GM12878 (cell line): ENCODE data around the gene BPI. TPM values are rescaled to one million over a fixed set of nuclear protein-coding genes. Genes with fewer than 3 reads are reported as not detected.

Experiments
- ATAC-seq: fragments of 200-7000 bp; cut with Tn5 transposase; 3 replicates; pipeline ENCODE4 v1.9.1; 2020; ENCODE audit warnings: mild to moderate bottlenecking, moderate library complexity
- BruUV-seq: library from RNA; stranded (reverse); fragments of 400-500 nt; replicated peaks from 2 replicates; lab custom pipeline; 2021; lab: Mats Ljungman, UMichigan
- CTCF ChIA-PET: fragments of 300-600 bp; sonication (Branson Sonifier 250); formaldehyde crosslinking; extraction: SDS; loops from one replicate; lab custom pipeline; 2021; ENCODE audit warnings: inconsistent platforms; lab: Yijun Ruan, JAX
- POLR2A ChIA-PET: fragments of 350-600 bp; formaldehyde crosslinking; extraction: SDS; loops from one replicate; lab custom pipeline; 2021; ENCODE audit warnings: inconsistent platforms; lab: Charles Lee
- RAD21 ChIA-PET: fragments of 300-600 bp; sonication (Branson Sonifier 250); formaldehyde crosslinking; loops from one replicate; lab custom pipeline; 2023; ENCODE audit warnings: antibody characterized with exemption; ENCODE audit not compliant: unreplicated experiment; lab: Charles Lee
- SMC1A ChIA-PET: fragments of 300-600 bp; sonication (Branson Sonifier 250); formaldehyde crosslinking; loops from one replicate; lab custom pipeline; 2023; ENCODE audit not compliant: unreplicated experiment, uncharacterized antibody; lab: Charles Lee
- DNase-seq: peaks from one replicate; pipeline ENCODE4 v3.0.0-alpha.2; 2011; ENCODE audit warnings: low read depth, low spot score
- FAIRE-seq: peaks from 3 replicates; lab custom pipeline; 2011; peaks lifted over from hg19 to GRCh38; lab: Jason Lieb, UNC
- H2AFZ ChIP-seq: 2 replicates; pipeline ENCODE4 v1.6.0; 2011; ENCODE audit warnings: low read depth, low read length, control low read depth; ENCODE audit not compliant: control insufficient read depth
- H3K27ac ChIP-seq: 2 replicates; pipeline ENCODE4 v1.5.1; 2011; ENCODE audit warnings: control low read depth; ENCODE audit not compliant: control insufficient read depth, insufficient read depth
- H3K27me3 ChIP-seq, 2 experiments: replicated peaks in 1 of 2; 2 replicates each; pipeline versions ENCODE4 v1.6.0 to v1.6.1; 2011; ENCODE audit warnings: low read length in 1 of 2; ENCODE audit not compliant: control insufficient read depth in 2 of 2, insufficient read depth in 2 of 2
- H3K36me3 ChIP-seq, 2 experiments: 2 replicates each; pipeline ENCODE4 v1.5.1; 2011; ENCODE audit warnings: low read length in 1 of 2; ENCODE audit not compliant: control insufficient read depth in 2 of 2, insufficient read depth in 2 of 2
- H3K4me1 ChIP-seq: 2 replicates; pipeline ENCODE4 v1.6.1; 2011; ENCODE audit warnings: mild to moderate bottlenecking, low read length, moderate library complexity, mixed read lengths; ENCODE audit not compliant: control insufficient read depth, insufficient read depth
- H3K4me2 ChIP-seq: 2 replicates; pipeline ENCODE4 v1.6.0; 2011; ENCODE audit warnings: control low read depth; ENCODE audit not compliant: control insufficient read depth, insufficient read depth
- H3K4me3 ChIP-seq: fragments of 200-600 bp; sonication (generic); 2 replicates; pipeline ENCODE4 v1.5.1; 2016
- H3K79me2 ChIP-seq: 2 replicates; pipeline ENCODE4 v1.6.0; 2011; ENCODE audit warnings: low read length; ENCODE audit not compliant: control insufficient read depth, insufficient read depth
- H3K9ac ChIP-seq: 2 replicates; pipeline ENCODE4 v1.8.0; 2011; ENCODE audit warnings: low read length, control low read depth, mixed read lengths; ENCODE audit not compliant: control insufficient read depth, insufficient read depth
- H3K9me3 ChIP-seq: replicated peaks from 3 replicates; pipeline ENCODE4 v1.5.1; 2011; ENCODE audit warnings: mild to moderate bottlenecking, low read length; ENCODE audit not compliant: control insufficient read depth, insufficient read depth
- H4K20me1 ChIP-seq: 2 replicates; pipeline ENCODE4 v1.6.0; 2011; ENCODE audit not compliant: control insufficient read depth, insufficient read depth
- ATF2 ChIP-seq: IDR thresholded peaks from 2 replicates; pipeline ENCODE4 v1.6.1; 2012; ENCODE audit warnings: low read length, inconsistent platforms
- CHD1 ChIP-seq: IDR thresholded peaks from 2 replicates; pipeline ENCODE4 v1.6.1; 2012; ENCODE audit warnings: low read depth, low read length, improper control_type of control experiment
- DPF2 ChIP-seq: fragments of 450-650 bp; IDR thresholded peaks from 2 replicates; pipeline ENCODE4 v1.6.1; 2017; ENCODE audit warnings: mild to moderate bottlenecking
- IKZF2 ChIP-seq, 2 experiments: fragments of 450-650 bp; IDR thresholded peaks; 2 replicates each; pipeline ENCODE4 v1.6.1; 2017; ENCODE audit warnings: mild to moderate bottlenecking in 2 of 2, moderate library complexity in 2 of 2
- JUND ChIP-seq: IDR thresholded peaks from 2 replicates; pipeline ENCODE4 v1.6.1; 2012; ENCODE audit warnings: low read depth, mild to moderate bottlenecking, low read length, improper control_type of control experiment, moderate library complexity
- KDM1A ChIP-seq: fragments of 200-600 bp; sonication (generic); IDR thresholded peaks from 2 replicates; pipeline ENCODE4 v1.6.1; 2016; ENCODE audit warnings: borderline replicate concordance
- MTA2 ChIP-seq: fragments of 450-650 bp; IDR thresholded peaks from 2 replicates; pipeline ENCODE4 v1.6.1; 2016; ENCODE audit warnings: low read depth, mild to moderate bottlenecking, moderate library complexity
- POU2F2 ChIP-seq: IDR thresholded peaks from 3 replicates; pipeline ENCODE4 v1.6.1; 2011; ENCODE audit warnings: low read depth, mild to moderate bottlenecking, low read length, borderline replicate concordance
- PRDM15 ChIP-seq: fragments of 450-650 bp; formaldehyde crosslinking; IDR thresholded peaks from 2 replicates; pipeline ENCODE4 v1.4.0; 2020; ENCODE audit warnings: mild to moderate bottlenecking, moderate library complexity
- RCOR1 ChIP-seq: conservative IDR thresholded peaks from 2 replicates; pipeline ENCODE4 v1.6.1; 2012; ENCODE audit warnings: low read depth, low read length, improper control_type of control experiment
- in situ Hi-C: fragments of 300-500 bp; cut with MboI; formaldehyde crosslinking; loops from 9 replicates; pipeline ENCODE4 v1.14.3; 2018; ENCODE audit warnings: mixed read lengths
- intact Hi-C: fragments of 100-400 bp; cut with micrococcal nuclease; formaldehyde crosslinking; loops from one replicate; pipeline ENCODE4 v1.14.2; 2022; ENCODE audit not compliant: unreplicated experiment
- polyA plus RNA-seq, 11 experiments: library from polyadenylated mRNA; depleted of rRNA in 4 of 11; unstranded in 6 of 11; stranded (reverse) in 5 of 11; fragments of >200 nt; fragmentation: Nextera tagmentation in 4 of 11; fragmentation: Illumina TruSeq in 1 of 11; extraction: Ambion mirVana in 4 of 11; extraction: Trizol in 1 of 11; gene quantifications; 1 replicate in 1 of 11; 2 replicates in 10 of 11; pipeline versions ENCODE4 v1.2.1 to v1.2.3, GENCODE V29; 2011 to 2016; ENCODE audit warnings: inconsistent platforms in 2 of 11, missing spikeins in 2 of 11, low read depth in 1 of 11
- total RNA-seq, 4 experiments: library from RNA; depleted of rRNA in 3 of 4; stranded (reverse); fragments of >200 nt in 3 of 4; fragmentation: Illumina TruSeq in 1 of 4; extraction: Trizol in 1 of 4; gene quantifications; 2 replicates each; pipeline versions ENCODE4 v1.2.1 to v1.2.3, GENCODE V29; 2013 to 2021

The BPI gene
- total and polyA plus RNA-seq, 10 of the 15 experiments (the other 5 are each of a cell fraction or from before 2014, with no cell fraction given): not detected

- TF ChIP-seq ATF2 (no peak), MTA2 (no peak)
Observed at GRCh38 chr20:38330638-38331037, 26.7 kb downstream of the BPI start (continued).

GRCh38 chr20:38331245-38331644, 27.3 kb downstream of the BPI start:
- H3K4me1 ChIP-seq: no peaks in the 10 kb centered on the region
- H2AFZ ChIP-seq: no peak overlapping the region
- no peak overlapping the region for H3K4me2 ChIP-seq
- H3K79me2 ChIP-seq: no peaks in the 10 kb centered on the region
- no peak overlapping the region for H3K27ac ChIP-seq
- TF ChIP-seq DPF2 (no peak), MTA2 (no peak), KDM1A (no peak), POU2F2 (no peak), JUND (no peak), CHD1 (no peak), IKZF2 (IDR thresholded peaks at IDR 0.05) (no peak), RCOR1 (no peak), PRDM15 (CRISPR knock-in tag) (no peak)
- BruUV-seq: no TSS peak
- no peaks in the 10 kb centered on the region for H3K36me3 ChIP-seq
- no peak for FAIRE-seq
- no peak overlapping the region for H3K4me3 ChIP-seq
- peaks cover 0 to 2% of the 10 kb centered on the region in 2 experiments; a peak in 1 of 4 replicates for H3K27me3 ChIP-seq
- in situ Hi-C loops (no loop called here), intact Hi-C loops (no loop called here)
- RAD21 ChIA-PET: no interaction called here
- POLR2A ChIA-PET: no interaction called here
- no peaks in the 10 kb centered on the region for H4K20me1 ChIP-seq
- ATAC-seq: no peak
- CTCF ChIA-PET: no interaction called here
- SMC1A ChIA-PET: no interaction called here
- no peak overlapping the region for H3K9ac ChIP-seq
- H3K9me3 ChIP-seq: no peaks in the 10 kb centered on the region
- no peak for DNase-seq
